ENCODE measurements around the gene MIB2.

MIB2 gene

GRCh38 chr1:1609822-1610485 is 5.3 kb upstream of the MIB2 start:
- TF ChIP-seq CTCF (IDR thresholded peaks at IDR 0.05; ENCODE audit: insufficient read depth, low read depth, low read length, missing control alignments) = no peak
- no peak overlapping the region for H3K4me3 ChIP-seq (ENCODE audit: low read depth, low read length)
- no peak for DNase-seq (ENCODE audit: low read depth)

- no peak for DNase-seq (ENCODE audit: low read depth)
- no peak for TF ChIP-seq CTCF (IDR thresholded peaks at IDR 0.05; ENCODE audit: insufficient read depth, low read depth, low read length, missing control alignments)
- no peak overlapping the region for H3K4me3 ChIP-seq (ENCODE audit: low read depth, low read length)
Observed at GRCh38 chr1:1610796-1611195, 4.5 kb upstream of the MIB2 start.

GRCh38 chr1:1612104-1612400 is 3.2 kb upstream of the MIB2 start:
- no peak for DNase-seq (ENCODE audit: low read depth)
- H3K4me3 ChIP-seq (ENCODE audit: low read depth, low read length) = no peak overlapping the region
- no peak for TF ChIP-seq CTCF (IDR thresholded peaks at IDR 0.05; ENCODE audit: insufficient read depth, low read depth, low read length, missing control alignments)

- TF ChIP-seq CTCF (IDR thresholded peaks at IDR 0.05; ENCODE audit: insufficient read depth, low read depth, low read length, missing control alignments) = no peak
- no peak overlapping the region for H3K4me3 ChIP-seq (ENCODE audit: low read depth, low read length)
- DNase-seq (ENCODE audit: low read depth) = no peak
Observed at GRCh38 chr1:1613509-1614082, 1.7 kb upstream of the MIB2 start.

GRCh38 chr1:1614204-1614953 is 921 bp upstream of the MIB2 start:
- no peak for TF ChIP-seq CTCF (IDR thresholded peaks at IDR 0.05; ENCODE audit: insufficient read depth, low read depth, low read length, missing control alignments)
- H3K4me3 ChIP-seq (ENCODE audit: low read depth, low read length) = peak overlapping the region; percentile 99
- DNase-seq (ENCODE audit: low read depth) = no peak

- peak overlapping the region; percentile 99 for H3K4me3 ChIP-seq (ENCODE audit: low read depth, low read length)
- no peak for DNase-seq (ENCODE audit: low read depth)
- no peak for TF ChIP-seq CTCF (IDR thresholded peaks at IDR 0.05; ENCODE audit: insufficient read depth, low read depth, low read length, missing control alignments)
Observed at GRCh38 chr1:1614954-1615255, 395 bp upstream of the MIB2 start.

Data from GM12865 (cell line).